Activated CD4-positive, alpha-beta T cell treated with anti-CD3 and anti-CD28 coated beads for 36 hours (primary cell): Measurements from ENCODE around the gene CCL1. TPM values are rescaled to one million over a fixed set of nuclear protein-coding genes. Genes with fewer than 3 reads are reported as not detected.

Source experiments
- ATAC-seq: fragments of 200-7000 bp; cut with Tn5 transposase; one replicate; pipeline ENCODE4 v1.10.0; 2021; ENCODE audit warnings: mild to moderate bottlenecking, moderate library complexity
- CTCF ChIA-PET: fragments of 350-600 bp; sonication (Branson Sonifier 250); formaldehyde crosslinking; loops from one replicate; lab custom pipeline; 2021; ENCODE audit warnings: antibody characterized with exemption; lab: Charles Lee
- POLR2A ChIA-PET: fragments of 350-600 bp; sonication (Branson Sonifier 250); formaldehyde crosslinking; loops from one replicate; lab custom pipeline; 2021; ENCODE audit warnings: antibody characterized with exemption, inconsistent platforms; lab: Charles Lee
- DNase-seq: peaks from one replicate; pipeline ENCODE4 v3.0.0-alpha.2; 2020
- H3K27ac Mint-ChIP-seq: one replicate; pipeline ENCODE4 v1.8.0; 2021; ENCODE audit warnings: mixed read lengths
- H3K27me3 Mint-ChIP-seq: one replicate; pipeline ENCODE4 v1.8.0; 2021; ENCODE audit warnings: mixed read lengths
- H3K36me3 Mint-ChIP-seq: one replicate; pipeline ENCODE4 v1.8.0; 2021; ENCODE audit warnings: low read depth, mixed read lengths
- H3K4me1 Mint-ChIP-seq: one replicate; pipeline ENCODE4 v1.8.0; 2021; ENCODE audit warnings: mixed read lengths
- H3K4me3 Mint-ChIP-seq: one replicate; pipeline ENCODE4 v1.8.0; 2021; ENCODE audit warnings: mild to moderate bottlenecking, moderate library complexity, mixed read lengths
- H3K9me3 Mint-ChIP-seq: one replicate; pipeline ENCODE4 v1.8.0; 2021; ENCODE audit warnings: low read depth, mixed read lengths
- intact Hi-C, 2 experiments: fragments of 100-400 bp; cut with DNase I in 1 of 2; cut with micrococcal nuclease in 1 of 2; formaldehyde crosslinking; loops; one replicate each; pipeline versions ENCODE4 v1.14.2 to v1.15.1; 2022 to 2024; cut with DNase I, micrococcal nuclease
- total RNA-seq, 2 experiments: library from RNA; stranded (reverse); gene quantifications; one replicate each; pipeline ENCODE4 v1.2.3, GENCODE V29; 2021

The CCL1 gene
- total RNA-seq, 2 experiments from 2014 or later = 0.32 TPM; not detected in 1

DNA sequence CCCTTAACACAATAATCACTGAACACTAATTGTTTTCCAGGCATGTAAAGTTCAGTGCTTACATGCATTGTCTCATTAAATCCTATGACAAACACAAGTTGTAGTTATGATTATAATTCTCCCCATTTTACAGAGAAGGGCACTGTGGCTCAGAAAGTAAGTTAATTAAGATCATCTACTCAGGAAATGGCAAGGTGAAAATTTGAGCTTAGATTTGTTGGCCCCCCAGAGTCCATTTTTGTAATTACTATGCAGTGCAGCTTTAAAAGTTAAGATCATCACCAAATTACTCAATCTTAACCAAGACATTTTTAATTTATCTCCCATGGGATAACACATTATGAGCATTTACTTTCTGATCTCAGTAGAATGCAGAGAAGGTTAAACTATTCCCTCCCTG, 34.2 kb upstream of the CCL1 start:
- intact Hi-C loops = no loop called here
- ChIA-PET CTCF (interaction anchor here (0.7 to 1.6 kb wide), 4 partner anchors 10 to 37 kb away, joined by 3 to 7 read pairs (median 4); no protein-coding TSS in a partner anchor), POLR2A (no interaction called here)
- Mint-ChIP-seq H3K27ac (no peak overlapping the region), H3K4me3 (no peak overlapping the region), H3K9me3 (no peaks in the 10 kb centered on the region), H3K27me3 (peaks cover 7% of the 10 kb centered on the region), H3K36me3 (no peaks in the 10 kb centered on the region), H3K4me1 (no peaks in the 10 kb centered on the region)
- DNase-seq (no peak), ATAC-seq (no peak)

DNA sequence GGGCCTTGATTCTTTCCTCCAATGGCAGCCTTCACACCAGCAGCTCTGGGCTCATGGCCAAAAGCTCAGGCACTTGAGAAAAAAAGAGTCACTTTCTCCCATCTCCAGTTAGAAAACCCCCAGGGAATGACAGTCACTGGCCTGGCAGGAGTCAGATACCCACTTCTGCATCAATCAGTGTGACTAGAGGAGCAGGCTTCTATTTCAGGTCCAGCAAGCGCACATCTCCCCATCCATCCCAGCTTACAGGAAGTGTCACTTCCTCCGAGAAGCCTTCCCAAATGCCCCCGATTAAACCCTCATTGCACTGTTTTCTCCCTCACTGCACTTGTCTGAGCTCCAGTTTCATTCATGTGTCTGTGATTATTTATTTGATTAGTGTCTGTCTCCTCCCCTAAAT, 30.4 kb upstream of the CCL1 start:
- CTCF ChIA-PET = interaction anchor here (1.9 kb wide), 1 partner anchor 32 kb away, joined by 6 read pairs; no protein-coding TSS in a partner anchor
- Mint-ChIP-seq H3K36me3 (no peaks in the 10 kb centered on the region), H3K27me3 (peaks cover 14% of the 10 kb centered on the region), H3K27ac (no peak overlapping the region), H3K9me3 (no peaks in the 10 kb centered on the region), H3K4me3 (no peak overlapping the region), H3K4me1 (peaks cover 7% of the 10 kb centered on the region)
- ATAC-seq (no peak), DNase-seq (no peak)
- POLR2A ChIA-PET = no interaction called here
- intact Hi-C loops = no loop called here

DNA sequence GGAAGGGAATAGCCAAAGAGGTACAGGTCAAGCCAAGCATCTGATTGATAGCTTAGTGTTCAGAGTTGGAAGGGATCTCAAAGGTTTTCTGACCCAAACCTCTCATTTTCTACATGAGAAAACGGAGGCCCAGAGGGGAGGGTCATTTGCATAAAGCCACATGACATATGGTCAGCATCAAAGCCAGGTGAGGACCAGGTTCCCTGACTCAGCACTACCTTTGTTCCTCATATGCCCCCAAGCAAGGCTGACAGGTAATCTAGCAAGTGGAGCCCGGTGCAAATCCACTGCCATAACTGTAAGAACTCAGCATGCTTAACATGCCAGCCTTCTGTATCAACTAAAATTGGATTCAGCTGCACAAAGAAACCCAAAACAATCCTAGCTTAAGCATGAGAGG, 28.2 kb upstream of the CCL1 start:
- intact Hi-C loops = no loop called here
- no peaks in the 10 kb centered on the region for H3K36me3 Mint-ChIP-seq
- ATAC-seq (no peak), DNase-seq (no peak)
- H3K27ac Mint-ChIP-seq = no peak overlapping the region
- no peak overlapping the region for H3K4me3 Mint-ChIP-seq
- peaks cover 13% of the 10 kb centered on the region for H3K4me1 Mint-ChIP-seq
- POLR2A ChIA-PET = no interaction called here
- H3K9me3 Mint-ChIP-seq = no peaks in the 10 kb centered on the region
- H3K27me3 Mint-ChIP-seq = peaks cover 15% of the 10 kb centered on the region
- CTCF ChIA-PET = interaction anchor here (0.9 to 1.5 kb wide), 2 partner anchors 17 to 30 kb away, joined by 3 read pairs; no protein-coding TSS in a partner anchor

DNA sequence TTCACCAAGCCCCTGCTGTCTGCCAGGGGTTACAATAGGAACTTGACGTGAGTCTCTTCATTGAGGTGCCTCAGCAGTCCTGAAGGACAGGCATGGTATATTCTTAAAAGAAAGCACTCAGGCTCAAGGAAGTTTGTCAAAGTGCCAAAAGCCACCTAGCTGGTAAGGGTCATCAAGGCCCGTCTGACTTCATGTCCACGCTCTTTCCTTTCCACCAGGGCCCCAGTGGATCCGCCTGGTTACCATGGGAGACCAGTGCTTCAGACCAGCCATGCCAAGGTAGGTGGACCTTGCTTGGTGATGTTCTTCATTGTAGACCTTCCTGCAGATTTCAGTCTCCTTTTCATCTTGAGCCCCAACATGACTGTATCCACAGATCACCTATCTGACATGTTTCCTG, 27.6 kb upstream of the CCL1 start:
- ATAC-seq = no peak
- Mint-ChIP-seq H3K27me3 (peaks cover 20% of the 10 kb centered on the region), H3K36me3 (no peaks in the 10 kb centered on the region), H3K4me3 (no peak overlapping the region), H3K4me1 (peaks cover 13% of the 10 kb centered on the region), H3K27ac (no peak overlapping the region), H3K9me3 (no peaks in the 10 kb centered on the region)
- DNase-seq = no peak
- ChIA-PET POLR2A (no interaction called here), CTCF (interaction anchor here (1.5 kb wide), 1 partner anchor 30 kb away, joined by 3 read pairs; no protein-coding TSS in a partner anchor)
- intact Hi-C loops = no loop called here

DNA sequence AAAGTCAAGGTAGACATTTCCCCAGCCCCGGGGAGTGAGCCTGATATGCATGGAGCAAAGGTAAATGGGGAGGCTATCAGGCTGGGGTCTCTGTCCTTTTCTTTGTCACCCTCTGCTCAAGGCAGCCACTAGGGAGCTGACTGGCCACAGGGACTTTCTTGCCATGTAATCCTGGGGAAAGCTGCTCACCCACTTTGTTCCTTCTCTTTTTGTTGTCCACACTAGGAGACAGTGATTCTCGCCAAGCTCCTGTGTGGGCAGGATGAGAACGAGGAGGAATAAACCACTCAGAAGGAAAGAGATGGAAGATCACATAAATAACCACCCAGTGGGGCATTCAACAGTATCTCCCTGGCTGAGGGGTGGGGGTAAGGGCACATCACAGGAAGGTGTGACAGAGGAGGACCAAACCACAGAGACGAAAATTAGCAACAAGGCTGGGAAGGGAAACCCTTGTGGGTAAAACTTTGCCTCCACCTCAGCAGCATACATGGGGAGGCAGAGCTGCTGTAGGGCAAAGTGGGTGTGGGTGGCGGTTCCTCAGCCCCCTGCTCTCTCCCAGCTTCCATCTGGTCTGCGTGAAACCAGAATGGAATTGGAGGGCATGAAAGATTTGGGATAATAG, 26.2 kb upstream of the CCL1 start:
- Mint-ChIP-seq H3K27me3 (peaks cover 25% of the 10 kb centered on the region), H3K27ac (no peak overlapping the region), H3K4me1 (peaks cover 13% of the 10 kb centered on the region), H3K9me3 (no peaks in the 10 kb centered on the region), H3K4me3 (no peak overlapping the region), H3K36me3 (no peaks in the 10 kb centered on the region)
- intact Hi-C loops = no loop called here
- ATAC-seq (peak; percentile 47), DNase-seq (peak; percentile 11)
- ChIA-PET POLR2A (no interaction called here), CTCF (interaction anchor here (0.6 to 1.2 kb wide), 5 partner anchors 12 to 29 kb away, joined by 3 to 6 read pairs (median 3); no protein-coding TSS in a partner anchor)

DNA sequence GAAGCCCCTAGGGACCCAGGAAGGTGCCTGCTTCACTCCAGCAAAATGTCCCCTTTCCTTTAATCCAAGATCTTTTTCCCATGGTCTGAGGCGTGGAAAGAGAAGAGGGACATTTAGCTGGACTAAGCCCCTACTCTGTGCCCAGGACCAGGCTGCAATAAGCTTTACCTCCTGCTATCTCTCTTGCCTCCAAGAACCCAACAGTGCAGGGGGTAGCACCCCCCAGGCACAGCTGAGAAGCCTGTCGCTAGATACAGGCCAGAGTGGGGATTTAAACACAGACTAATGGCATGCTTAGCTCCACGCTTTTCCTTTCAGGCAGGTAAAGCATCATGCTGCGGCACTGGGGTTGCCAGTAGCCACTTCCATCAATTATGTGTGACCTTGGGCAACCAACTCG, 24.5 kb upstream of the CCL1 start:
- H3K4me1 Mint-ChIP-seq = peaks cover 22% of the 10 kb centered on the region
- CTCF ChIA-PET = interaction anchor here (0.5 to 6.4 kb wide), 4 partner anchors 10 to 825 kb away, joined by 3 to 44 read pairs (median 4); no protein-coding TSS in a partner anchor

DNA sequence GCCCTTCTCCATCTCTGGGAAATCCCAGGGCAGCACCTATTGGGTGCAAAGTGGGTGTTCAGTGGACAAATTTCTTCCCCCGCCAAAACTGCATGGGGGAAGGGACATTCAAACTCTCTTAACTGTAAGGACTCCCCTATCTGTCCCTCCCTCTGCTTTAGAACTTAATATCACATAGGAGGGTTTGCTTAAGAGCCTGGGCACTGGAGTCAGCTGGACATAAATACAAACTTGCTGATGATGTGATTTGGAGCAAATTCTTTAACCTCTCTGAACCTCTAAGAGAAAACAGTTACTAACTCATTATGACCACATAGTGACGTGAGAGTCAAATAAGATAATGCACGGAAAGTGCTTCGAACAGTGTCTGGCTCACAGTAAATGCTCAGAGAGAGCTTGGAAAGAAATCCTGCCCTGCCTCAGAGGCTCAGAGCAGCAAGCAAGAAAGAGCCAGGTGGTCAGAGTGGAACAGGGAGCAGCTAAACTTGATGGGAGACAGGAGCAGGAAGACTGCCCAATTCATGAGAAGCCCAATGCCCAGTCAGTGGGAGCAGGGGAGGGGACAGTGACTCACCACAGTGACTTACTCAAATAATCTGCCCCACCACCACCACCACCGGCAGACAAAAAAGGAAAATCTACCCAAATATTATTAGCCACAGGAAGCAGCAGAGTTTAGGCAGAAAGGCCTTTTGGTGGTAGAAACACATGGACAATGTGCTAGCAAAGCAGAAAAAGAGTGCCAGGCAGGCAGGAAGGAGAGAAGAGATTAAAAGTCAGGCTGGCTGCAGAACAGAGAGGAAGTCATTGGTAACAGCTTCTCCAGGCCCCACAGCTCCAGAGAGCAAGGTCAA, 23.9 kb upstream of the CCL1 start:
- DNase-seq (no peak), ATAC-seq (no peak)
- ChIA-PET POLR2A (no interaction called here), CTCF (interaction anchor here (0.5 to 6.4 kb wide), 3 partner anchors 10 to 824 kb away, joined by 3 to 44 read pairs (median 3); no protein-coding TSS in a partner anchor)
- Mint-ChIP-seq H3K36me3 (no peaks in the 10 kb centered on the region), H3K27me3 (peaks cover 27% of the 10 kb centered on the region), H3K9me3 (no peaks in the 10 kb centered on the region), H3K27ac (no peak overlapping the region), H3K4me1 (peaks cover 28% of the 10 kb centered on the region), H3K4me3 (no peak overlapping the region)
- intact Hi-C loops = no loop called here

More for the DNA sequence above, 24.5 kb upstream of the CCL1 start:
- ATAC-seq = no peak
- Mint-ChIP-seq H3K27me3 (peaks cover 27% of the 10 kb centered on the region), H3K4me3 (no peak overlapping the region), H3K27ac (no peak overlapping the region), H3K36me3 (no peaks in the 10 kb centered on the region), H3K9me3 (no peaks in the 10 kb centered on the region)
- DNase-seq = no peak
- intact Hi-C loops = no loop called here
- POLR2A ChIA-PET = no interaction called here

DNA sequence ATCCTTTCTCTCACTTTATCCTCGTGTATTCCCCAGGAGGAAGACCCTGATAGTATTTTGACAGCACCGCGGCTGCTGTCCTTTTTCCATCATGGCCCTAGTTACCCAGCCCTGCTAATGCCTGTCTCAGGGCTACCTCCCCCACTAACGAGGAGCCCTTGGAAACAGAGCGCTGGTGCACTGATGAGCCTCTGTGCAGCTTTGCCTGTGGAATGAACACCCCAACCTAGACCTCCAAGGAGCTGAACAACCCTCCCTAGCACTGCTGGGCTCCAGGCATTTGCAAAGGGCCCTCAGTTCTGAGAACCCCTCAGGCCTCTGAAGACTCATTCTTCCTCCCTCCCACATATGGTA, 23.3 kb upstream of the CCL1 start:
- DNase-seq = no peak
- peaks cover 30% of the 10 kb centered on the region for H3K4me1 Mint-ChIP-seq
- intact Hi-C loops = no loop called here
- H3K36me3 Mint-ChIP-seq = no peaks in the 10 kb centered on the region
- H3K9me3 Mint-ChIP-seq = no peaks in the 10 kb centered on the region
- ChIA-PET CTCF (interaction anchor here (6.4 kb wide), 1 partner anchor 25 kb away, joined by 44 read pairs; no protein-coding TSS in a partner anchor), POLR2A (no interaction called here)
- H3K27me3 Mint-ChIP-seq = peaks cover 28% of the 10 kb centered on the region
- ATAC-seq = no peak
- H3K4me3 Mint-ChIP-seq = no peak overlapping the region
- no peak overlapping the region for H3K27ac Mint-ChIP-seq

DNA sequence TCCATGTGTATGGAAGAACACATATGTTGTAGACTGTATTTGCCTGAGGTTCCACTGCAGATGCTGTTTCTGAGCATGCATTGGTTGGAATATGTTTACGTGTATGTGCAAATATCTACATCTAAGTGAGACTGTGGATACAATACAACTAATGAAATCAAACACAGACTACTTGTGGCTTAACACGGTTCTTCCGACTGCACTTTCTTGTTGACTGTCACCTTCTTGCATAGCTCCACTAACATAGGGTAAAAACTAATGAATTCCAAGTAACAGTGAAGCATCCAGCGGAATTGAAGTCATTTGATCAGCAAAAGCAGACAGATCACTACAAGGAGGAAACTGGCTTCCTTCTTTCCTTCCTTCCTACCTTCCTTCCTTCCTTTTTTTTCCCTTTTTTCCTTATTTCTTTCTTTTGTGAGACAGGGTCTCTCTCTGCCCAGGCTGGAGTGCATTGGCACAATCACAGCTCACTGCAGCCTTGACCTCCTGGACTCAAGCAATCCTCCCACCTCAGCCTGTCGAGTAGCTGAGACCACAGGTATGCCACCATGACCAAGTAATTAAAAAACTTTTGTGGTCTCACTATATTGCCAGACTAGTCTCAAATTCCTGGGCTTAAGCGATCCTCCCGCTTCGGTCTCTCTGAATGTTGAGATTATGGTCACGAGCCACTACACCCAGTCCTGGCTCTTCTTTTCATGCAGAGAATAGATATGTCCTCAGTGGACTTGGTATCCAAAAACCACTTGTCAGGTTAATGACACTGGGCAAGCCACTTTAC, 22.0 kb upstream of the CCL1 start:
- POLR2A ChIA-PET = interaction anchor here (0.6 kb wide), 1 partner anchor 777 kb away, joined by 3 read pairs; no protein-coding TSS in a partner anchor
- no peak overlapping the region for H3K4me3 Mint-ChIP-seq
- no peak for ATAC-seq

DNA sequence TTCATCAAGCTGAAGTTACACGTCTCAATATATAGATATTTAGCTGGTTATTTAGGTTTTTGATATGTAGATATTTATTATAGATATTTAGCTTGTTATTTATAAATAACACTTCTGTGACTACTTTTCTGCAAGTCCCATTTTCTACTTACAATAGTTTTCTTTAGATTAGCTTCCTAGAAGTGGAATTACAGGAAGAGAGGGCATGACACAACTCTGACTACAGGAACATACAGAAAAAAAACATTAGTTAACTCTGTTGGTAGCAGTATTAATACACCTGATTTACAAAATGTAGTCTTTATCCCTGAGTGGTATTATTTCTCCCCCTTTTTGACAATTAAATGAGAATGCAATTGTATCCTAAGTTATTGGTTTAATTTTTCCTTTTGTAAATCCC, 21.2 kb upstream of the CCL1 start:
- POLR2A ChIA-PET = interaction anchor here (0.6 to 0.7 kb wide), 2 partner anchors 82 to 776 kb away, joined by 3 to 5 read pairs; no protein-coding TSS in a partner anchor

More for the DNA sequence above, 22.0 kb upstream of the CCL1 start:
- DNase-seq = no peak
- H3K27ac Mint-ChIP-seq = no peak overlapping the region
- H3K9me3 Mint-ChIP-seq = no peaks in the 10 kb centered on the region
- no peaks in the 10 kb centered on the region for H3K36me3 Mint-ChIP-seq
- CTCF ChIA-PET = interaction anchor here (0.6 to 6.4 kb wide), 2 partner anchors 24 to 129 kb away, joined by 3 to 44 read pairs; no protein-coding TSS in a partner anchor
- peaks cover 40% of the 10 kb centered on the region for H3K4me1 Mint-ChIP-seq
- H3K27me3 Mint-ChIP-seq = peaks cover 30% of the 10 kb centered on the region
- intact Hi-C loops = loop anchor here in 1 of 2 experiments (5.0 kb wide), 1 partner anchor 677 kb away; the partner anchor contains the start of gene RFFL

More for the DNA sequence above, 21.2 kb upstream of the CCL1 start:
- H3K4me1 Mint-ChIP-seq = peaks cover 43% of the 10 kb centered on the region
- H3K9me3 Mint-ChIP-seq = no peaks in the 10 kb centered on the region
- H3K4me3 Mint-ChIP-seq = no peak overlapping the region
- DNase-seq (no peak), ATAC-seq (no peak)
- no peak overlapping the region for H3K27ac Mint-ChIP-seq
- no peaks in the 10 kb centered on the region for H3K36me3 Mint-ChIP-seq
- intact Hi-C loops = loop anchor here in 1 of 2 experiments (5.0 kb wide), 1 partner anchor 678 kb away; the partner anchor contains the start of gene RFFL
- CTCF ChIA-PET = interaction anchor here (0.6 to 6.4 kb wide), 3 partner anchors 18 to 130 kb away, joined by 3 to 44 read pairs (median 4); no protein-coding TSS in a partner anchor
- peaks cover 29% of the 10 kb centered on the region for H3K27me3 Mint-ChIP-seq
